ENCODE measurements around the gene PLAAT3.
"Not testable (repeated sequence)": the region's sequence is repeated elsewhere in the genome, so short reads cannot be mapped to it uniquely, and the experiment has no call there.

PLAAT3 gene

DNA sequence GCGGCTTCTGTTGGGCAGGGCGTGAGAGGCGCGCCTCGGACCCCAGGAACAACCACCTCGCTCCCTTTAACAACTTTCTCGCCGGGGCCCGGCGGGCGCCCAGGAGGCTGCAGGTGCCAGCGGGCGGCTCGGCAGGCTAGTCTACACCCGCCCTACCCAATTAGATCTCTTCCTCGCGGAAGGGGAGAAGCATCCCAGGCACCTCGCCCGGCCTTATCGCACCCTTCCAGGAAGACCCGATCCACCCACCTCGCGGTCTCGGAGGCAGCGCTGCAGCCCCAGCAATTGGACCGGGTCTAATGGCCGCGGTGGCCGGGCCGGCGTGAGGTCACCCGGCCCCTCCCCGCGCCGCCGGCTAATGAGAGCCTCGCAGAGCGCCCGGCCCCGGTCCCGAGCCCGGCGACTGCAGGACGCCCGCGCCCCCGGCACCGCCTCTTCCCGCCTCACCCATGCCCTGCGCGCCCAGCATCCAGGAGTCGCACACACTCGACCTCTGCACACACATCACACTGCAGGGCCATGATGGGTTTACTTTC lies at the start of gene PLAAT3:
PLAAT3 (minus strand) TSS at position 298 of the 536 bp plus-strand sequence. CDS start 419 bp downstream, outside the sequence.
- DNase-seq (ENCODE audit: low spot score), result peak; percentile 97

DNA sequence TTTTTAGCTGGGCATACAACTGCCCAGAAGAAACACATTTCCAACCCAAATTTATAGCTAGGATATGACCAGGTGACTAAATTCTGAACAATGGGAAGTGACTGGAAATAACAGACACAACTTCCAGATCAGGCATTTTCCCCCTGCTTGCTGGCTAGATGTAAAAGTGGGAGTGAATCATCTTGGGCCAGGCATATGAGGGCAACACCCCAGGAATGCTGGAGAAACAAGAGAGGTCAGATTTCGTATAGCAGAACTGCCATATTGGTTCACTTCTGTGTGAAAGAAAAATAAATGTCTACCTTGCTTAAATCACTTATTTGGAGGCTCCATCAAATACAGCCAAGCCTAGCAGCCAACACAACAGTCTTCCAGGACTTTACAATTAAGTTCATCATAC lies 49.6 kb upstream of the PLAAT3 start:
- DNase-seq (ENCODE audit: low spot score), result no peak

DNA sequence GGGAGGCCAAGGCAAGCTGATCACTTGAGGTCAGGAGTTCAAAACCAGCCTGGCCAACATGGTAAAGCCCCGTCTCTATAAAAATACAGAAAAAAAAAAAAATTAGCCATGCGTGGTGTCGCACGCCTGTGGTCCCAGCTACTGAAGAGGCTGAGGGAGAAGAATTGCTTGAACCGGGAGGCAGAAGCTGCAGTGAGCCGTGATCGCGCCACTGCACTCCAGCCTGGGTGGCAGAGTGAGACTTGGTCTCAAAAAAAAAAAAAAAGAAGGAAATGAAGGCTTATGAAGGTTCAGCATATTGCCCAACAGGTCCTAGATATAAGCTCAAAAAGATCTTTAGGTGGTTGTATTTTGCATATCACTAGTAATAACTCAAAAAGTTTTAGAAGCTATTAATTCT lies 46.7 kb upstream of the PLAAT3 start:
- no peak for DNase-seq (ENCODE audit: low spot score)

DNA sequence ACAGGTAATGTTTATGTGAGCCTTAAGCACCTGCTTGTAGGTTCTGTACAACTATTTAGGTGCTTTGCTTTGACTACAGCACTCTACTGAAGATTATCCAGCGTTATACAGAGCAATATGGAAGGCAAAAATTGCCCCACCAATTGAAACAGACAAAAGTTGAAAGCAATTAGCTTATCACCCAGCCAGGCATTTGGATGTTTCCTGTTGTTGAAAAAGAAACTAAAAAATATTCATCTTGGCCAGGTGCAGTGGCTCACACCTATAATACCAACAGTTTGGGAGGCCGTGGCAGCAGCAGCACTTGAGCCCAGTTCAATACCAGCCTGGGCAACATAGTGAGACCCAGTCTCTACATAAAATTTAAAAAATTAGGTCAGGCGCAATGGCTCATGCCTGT lies 38.4 kb upstream of the PLAAT3 start:
- no peak for DNase-seq (ENCODE audit: low spot score)

DNA sequence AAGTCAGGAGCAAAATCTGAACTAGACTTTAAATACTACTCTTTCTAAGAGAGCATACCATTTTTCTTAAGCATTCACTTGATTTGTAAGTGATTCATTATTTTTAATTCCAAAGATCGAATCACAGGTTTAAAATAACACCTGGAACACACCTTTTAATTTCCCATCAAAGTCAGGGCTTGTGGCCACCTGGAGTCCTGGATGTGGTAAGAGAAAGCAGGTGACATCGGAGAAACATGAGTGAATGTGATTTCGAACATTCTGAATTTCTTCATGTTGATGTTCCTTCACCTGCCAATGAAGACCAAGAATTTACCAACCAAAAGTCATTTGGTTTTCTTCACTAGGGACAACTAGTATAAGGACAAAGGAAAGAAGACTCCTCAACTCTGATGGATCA lies 29.0 kb upstream of the PLAAT3 start:
- DNase-seq (ENCODE audit: low spot score), result no peak

DNA sequence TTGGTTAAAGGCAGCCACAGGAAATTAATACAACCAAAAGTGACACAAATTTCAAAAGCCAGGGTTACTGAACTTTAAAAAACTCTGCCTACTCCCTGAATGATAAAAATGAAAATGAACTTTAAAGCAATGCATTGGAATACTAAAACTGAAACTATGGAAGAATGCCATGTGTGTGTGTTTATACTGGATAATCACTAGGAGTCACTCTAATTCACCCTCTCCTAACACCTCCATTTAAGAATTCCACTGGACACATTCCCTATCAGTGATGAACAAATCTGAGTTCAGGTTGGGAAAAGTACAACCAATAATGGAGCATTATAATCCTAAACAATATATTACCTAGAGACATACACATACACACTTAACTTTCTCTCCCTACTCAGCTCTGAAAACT lies 27.5 kb upstream of the PLAAT3 start:
- DNase-seq (ENCODE audit: low spot score), result no peak

DNA sequence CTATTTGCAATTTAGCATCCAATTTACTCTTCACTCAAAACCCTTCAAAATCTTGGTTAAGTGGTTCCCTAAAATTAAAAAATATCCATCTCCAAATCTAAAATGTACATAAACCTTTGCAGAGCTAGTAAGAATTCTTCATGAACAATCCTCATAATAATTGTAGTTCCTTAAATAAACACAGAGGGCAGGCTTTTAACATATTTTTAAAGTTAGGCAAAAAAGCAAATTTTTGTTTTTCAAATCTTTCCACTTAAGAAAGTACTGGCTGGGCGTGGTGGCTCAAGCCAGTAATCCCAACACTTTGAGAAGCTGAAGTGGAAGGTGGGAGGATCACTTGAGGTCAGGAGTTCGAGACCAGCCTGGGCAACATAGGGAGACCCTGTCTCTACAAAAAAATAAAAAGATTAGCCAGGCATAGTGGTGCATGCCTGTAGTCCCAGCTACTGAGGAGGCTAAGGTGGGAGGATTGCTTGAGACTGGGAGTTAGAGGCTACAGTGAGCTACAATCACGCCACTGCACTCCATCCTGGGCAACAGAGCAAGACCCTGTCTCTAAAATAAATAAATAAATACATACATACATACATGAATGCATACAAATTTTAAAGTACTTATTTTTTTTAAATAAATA lies 25.1 kb upstream of the PLAAT3 start:
- DNase-seq (ENCODE audit: low spot score), result no peak

DNA sequence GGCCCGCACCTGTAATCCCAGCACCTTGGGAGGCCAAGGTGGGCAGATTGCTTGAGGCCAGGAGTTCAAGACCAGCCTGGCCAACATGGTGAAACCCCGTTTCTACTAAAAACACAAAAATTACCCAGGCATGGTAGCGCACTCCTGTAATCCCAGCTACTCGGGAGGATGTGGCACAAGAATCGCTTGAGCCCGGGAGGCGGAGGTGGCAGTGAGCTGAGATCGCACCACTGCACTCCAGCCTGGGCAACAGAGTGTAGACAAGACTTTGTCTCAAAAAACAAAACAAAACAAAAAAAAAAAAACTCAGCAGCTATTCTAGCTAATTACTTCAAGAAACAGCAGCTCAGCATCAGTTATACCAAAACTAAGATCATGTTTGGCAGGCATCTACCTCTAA lies 24.2 kb upstream of the PLAAT3 start:
- not testable (repeated sequence) for DNase-seq (ENCODE audit: low spot score)

DNA sequence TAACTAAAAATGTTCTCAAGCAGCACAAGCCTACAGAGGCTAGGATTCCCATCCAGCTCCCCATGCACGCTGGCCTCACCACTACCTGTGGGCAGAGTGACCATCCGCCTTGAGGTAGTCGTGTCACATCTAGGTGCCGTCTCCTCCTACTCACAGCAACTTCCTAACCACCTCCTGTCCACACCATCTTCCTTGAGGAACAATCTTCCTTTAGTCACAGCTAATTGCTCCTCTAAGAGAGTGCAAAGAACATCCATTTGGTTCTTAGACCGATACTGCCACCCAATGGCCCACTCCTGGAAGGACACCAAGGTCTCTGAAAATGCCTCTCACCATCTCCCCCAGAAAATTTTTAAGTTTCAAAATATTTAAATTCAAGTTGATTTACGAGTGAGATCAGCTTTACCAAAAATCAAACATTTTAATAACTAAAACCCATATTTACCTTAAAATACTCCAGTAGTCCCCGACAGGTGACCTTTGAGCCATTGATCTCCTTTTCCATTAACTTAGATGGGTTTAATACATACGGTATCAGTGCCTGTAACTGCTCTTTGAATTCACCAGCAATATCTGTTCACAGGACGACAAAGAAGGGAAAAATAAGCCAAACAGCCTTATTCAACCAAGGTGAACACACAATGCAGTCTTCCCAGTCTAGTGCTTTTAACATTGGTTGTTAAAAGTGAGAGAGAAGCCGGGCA lies 21.7 kb upstream of the PLAAT3 start:
- peak; percentile 94 for DNase-seq (ENCODE audit: low spot score)

DNA sequence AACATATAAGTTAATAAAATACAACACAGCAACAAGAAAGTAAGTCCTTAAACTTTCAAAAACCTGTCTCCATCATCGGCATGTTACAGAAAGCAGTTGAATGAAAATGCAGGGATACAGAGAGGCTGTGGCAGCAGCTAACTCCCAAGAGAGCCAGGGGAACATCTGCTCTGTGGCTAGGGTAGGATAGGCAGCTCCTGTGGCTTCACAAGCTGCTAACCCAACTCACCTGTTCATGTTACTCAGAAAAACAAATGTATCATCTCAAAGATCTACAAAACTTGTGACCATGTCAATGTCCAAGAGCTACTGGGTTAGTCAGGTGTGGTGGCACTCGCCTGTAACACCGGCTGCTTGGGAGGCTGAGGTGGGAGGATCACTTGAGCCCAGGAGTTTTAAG lies 15.2 kb upstream of the PLAAT3 start:
- DNase-seq (ENCODE audit: low spot score), result no peak

DNA sequence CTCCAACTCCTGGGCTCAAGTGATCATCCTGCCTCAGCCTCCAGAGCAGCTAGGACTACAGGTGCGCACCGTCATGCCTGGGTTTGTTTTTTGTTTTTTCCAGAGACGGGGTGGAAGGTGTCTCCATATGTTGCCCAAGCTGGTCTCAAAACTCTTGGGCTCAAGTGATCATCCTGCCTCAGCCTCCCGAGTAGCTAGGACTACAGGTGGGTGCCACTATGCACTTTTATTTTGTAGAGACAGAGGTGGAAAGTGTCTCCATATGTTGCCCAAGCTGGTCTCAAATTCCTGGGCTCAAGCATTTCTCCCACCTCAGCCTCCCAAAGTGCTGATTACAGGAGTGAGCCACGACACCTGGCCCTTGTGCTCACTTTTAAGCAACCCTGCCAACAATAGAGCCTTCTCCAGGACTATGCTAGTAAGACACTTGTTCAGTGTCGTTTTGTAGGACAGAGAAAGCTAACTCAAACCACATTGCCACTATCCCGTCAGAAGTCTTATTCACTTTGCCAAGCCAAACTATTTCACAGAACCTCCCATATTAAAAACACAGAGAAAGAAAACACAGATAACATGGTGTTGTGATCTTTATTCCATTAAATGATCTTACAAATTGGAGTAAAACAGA lies 9.4 kb upstream of the PLAAT3 start:
- no peak for DNase-seq (ENCODE audit: low spot score)

DNA sequence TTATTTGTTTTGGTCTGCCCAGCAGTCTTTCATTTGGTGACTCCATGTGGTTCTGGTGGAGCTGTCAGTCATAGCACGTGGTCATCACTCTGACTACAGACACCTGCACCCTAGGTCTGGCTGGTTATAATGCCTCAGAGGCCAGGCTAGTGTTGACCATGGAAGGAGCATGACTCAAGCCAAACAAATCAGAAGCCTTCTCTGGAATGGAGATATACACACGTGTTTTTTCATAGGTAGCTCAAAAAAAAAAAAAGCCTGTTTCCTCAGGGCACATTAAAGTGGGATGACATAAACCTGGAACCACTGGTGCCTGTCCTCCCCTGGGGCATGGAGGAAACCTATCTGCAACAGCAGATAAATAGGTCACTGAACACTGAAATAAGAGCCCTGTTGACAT lies 8.1 kb upstream of the PLAAT3 start:
- peak; percentile 90 for DNase-seq (ENCODE audit: low spot score)

DNA sequence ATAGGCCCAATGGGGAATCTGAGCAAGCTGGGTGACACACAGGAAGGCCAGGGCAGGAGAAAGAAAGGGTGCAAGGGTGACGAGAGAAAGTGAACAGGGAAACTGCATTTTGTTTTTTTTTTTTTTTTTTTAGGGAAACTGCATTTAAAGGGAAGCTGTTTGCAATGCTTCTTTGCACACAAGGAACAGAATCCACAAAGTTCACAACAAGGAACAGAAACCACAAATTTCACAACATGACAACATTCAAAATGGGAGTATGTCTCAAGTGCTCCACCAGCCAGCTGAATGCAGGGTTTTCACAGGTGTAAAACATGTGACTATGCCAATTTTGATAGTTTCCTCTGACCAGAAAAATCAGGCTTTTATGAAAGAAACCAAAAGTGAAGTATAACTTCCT lies 6.8 kb upstream of the PLAAT3 start:
- no peak for DNase-seq (ENCODE audit: low spot score)

DNA sequence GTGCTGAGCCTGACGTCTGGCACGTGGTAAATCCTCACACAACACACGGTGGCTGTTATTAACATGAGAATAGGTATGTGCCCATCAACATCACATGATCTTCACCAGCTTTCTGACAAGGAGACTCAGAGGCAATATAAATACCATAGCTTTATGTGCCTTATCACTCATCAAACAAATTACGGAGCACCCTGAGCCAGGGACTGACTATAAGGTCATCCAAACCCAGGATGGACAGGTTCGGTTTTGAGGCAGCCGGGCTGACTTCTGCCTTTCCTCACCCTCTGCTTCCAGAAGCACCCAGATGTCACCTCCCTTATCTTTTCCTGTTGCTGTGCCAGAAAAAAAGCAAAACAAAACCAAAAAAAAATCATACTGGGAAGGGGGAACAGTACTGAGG lies 5.7 kb upstream of the PLAAT3 start:
- no peak for DNase-seq (ENCODE audit: low spot score)

DNA sequence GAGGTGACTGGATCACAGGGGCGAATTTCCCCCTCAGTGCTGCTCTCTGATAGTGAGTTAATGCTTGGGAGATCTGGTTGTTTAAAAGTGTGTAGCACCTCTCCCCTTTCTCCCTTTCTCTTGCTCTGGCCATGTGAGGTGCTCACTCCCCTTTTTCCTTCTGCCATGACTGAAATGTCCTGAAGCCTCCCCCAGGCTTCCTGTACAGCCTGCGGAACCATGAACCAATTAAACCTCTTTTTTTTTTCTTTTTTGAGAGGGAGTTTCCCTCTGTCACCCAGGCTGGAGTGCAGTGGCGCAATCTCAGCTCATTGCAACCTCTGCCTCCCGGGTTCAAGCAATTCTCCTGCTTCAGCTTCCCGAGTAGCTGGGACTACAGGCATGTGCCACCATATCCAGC lies 3.5 kb upstream of the PLAAT3 start:
- DNase-seq (ENCODE audit: low spot score), result not testable (repeated sequence)

DNA sequence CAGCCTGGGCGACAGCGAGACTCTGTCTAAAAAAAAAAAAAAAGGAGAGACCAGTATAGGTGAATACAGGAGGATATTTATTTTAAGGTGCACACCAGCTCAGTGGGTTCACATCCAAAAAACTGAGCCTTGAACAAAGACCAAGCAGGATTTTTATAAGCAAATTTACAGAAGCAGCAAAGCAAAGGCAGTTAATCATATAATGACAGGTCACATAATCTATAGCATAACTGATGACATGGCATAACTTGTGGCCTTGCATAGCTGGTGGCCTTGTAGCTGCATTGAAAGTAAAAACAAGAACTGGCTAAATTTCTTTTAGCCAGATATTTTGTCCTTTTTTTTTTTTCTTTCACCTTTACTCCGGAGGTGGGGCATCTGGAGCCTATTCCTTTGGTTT lies 2.7 kb upstream of the PLAAT3 start:
- no peak for DNase-seq (ENCODE audit: low spot score)

DNA sequence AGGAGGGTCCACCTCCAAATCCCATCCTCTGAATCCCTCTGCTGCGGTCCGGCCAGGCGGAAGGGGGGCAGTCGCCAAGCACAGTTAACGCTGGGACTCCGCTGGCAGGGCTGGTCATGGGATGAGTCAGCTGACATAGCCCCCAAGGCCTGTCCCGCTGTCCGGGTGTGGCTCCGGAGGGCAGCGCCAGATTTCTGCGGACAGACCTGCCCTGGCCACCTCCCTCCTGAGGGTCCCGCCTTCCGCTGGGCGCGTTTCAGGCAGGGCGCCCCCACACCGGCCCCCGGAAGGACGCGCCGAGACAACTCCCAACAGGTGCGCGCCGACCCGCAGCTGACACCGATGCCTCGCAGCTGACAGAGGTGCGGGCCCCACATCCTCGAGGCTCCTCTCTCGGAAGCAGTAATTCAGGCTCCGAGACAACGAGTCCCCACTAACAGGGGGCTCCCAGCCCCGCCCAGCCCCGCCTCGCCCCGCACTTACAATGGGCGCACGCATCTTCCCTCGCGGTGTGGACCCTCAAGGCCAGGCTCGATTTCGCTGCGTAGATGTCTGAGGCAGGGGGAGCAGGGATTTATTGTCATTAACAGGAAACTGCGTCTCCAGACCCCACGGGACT lies 607 bp downstream of the PLAAT3 start:
- DNase-seq (ENCODE audit: low spot score), result peak; percentile 91

DNA sequence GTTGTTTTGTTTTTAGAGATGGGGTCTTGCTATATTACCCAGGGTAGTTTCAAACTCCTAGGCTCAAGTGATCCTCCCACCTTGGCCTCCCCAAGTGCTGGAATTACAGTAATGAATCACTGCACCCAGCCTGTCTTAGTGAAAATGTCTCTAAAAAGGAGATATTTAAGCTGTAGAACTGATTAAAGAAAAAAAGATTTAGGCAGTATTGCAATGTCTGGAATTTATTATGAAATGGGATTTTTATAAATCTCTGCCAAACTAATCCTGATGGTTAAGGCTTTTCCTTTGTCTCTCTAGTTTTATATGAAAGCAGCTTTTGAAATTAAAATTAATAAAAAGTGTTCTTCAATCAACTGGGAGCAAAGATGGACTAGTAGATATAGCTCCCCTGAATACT lies 2.1 kb downstream of the PLAAT3 start:
- no peak for DNase-seq (ENCODE audit: low spot score)

DNA sequence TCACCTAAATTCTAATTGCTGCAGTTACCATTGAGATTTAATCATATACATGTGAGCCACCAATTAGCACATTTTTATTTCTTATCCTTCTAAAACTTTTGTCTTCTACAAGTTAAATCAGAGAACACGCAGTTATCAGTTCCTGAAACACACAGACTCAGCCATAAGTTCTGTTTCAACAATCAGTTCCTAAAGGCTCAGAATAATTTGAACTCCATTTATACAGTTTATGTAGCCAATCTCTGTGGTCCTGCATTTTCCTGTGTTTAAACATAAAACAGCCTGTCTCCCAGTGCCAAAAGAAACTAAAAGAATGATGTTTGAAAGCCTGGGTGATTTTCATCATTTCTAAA lies 2.9 kb downstream of the PLAAT3 start:
- no peak for DNase-seq (ENCODE audit: low spot score)

DNA sequence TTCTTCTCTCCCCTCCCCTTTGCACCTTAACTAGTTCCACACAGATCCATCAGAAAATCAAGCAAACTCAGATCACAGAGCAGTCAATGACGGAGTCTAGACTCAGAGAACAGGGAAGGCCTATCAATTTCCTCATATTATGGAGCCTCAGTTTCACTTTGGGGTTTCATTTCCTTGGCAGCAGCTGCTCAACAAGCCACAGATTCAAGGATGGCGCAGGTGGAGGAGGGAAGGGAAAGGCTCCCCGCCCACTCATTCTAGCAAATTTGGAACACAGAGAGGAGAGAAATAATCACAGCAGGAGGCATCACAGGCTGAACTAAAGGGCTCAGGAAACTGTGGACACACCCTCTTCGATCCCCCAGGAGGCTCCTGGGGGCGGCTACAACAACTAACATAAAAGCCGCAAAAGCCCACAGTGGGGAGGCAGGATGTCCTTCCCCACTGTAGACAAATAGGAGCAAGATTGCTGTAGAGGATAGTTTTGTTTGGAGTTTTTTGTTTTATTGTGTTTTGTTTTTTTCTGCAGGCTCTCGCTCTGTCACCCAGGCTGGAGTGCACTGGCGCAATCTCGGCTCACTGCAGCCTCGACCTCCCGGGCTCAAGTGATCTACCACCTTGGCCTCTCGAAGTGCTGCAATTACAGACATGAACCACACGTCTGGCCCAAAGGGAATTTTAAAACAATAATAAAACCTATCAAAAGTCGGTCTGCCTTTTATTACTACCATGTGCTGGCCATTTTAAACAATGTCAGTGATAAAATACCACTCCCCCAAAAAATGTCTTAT lies 3.4 kb downstream of the PLAAT3 start:
- DNase-seq (ENCODE audit: low spot score), result no peak

DNA sequence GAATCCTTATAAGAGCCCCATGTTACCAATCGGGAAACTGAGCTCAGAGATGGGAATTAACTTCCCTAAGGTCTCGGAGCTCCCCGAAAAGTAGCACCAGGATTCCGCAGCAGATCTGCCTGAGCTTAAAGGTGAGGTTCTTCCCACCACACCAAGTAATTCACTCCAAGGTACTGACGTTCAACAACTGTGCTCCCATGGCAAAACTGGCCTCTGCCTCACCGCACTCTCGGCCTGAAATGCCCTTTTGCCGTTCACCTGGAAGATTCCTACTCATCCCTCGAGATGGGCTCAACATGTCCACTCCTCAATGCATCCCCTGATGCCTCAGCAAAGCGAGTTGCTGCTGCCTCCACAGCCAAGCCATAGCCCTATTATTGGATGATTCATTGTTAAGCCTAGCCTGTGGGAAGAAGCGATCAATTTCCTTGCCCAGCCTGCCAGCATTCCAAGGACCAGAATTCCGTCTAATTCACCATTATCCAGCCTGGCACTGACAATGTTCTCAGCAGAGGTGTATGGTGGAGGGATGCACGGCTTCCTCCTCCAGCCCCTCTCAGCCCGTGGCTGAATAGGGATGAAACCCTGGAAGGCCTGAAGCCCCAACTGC lies 4.2 kb downstream of the PLAAT3 start:
- no peak for DNase-seq (ENCODE audit: low spot score)

DNA sequence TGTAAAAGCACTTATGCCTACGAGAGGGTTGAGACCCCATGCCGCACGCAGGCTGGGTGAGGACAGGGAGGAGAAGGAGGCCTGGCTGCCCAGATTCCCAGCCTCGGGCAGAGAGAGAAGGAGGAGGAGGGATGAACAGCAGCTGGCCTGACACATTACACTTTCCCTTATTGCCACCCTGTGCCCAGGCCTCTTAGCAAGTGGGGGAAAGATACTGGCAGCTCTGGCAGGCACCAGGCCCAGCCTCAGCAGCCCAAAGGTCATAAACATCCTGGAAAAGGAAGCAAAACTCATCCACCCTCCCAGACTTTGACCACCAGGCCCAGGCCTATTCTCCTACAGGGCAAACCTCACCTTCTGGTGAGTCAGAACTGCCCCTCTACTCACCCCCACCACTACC lies 4.7 kb downstream of the PLAAT3 start:
- DNase-seq (ENCODE audit: low spot score), result no peak

All from HuH-7.5 (cell line).